GM19351 (cell line): ENCODE measurements around the gene MTCP1.
A peak's percentile ranks its signal among the peaks of the same experiment; 100 is the strongest.

Experiments
- ATAC-seq: cut with Tn5 transposase; IDR thresholded peaks from one replicate; pipeline ENCODE4 v1.9.1; 2021; ENCODE audit warnings: mild to moderate bottlenecking, moderate library complexity; ENCODE audit not compliant: unreplicated experiment

The MTCP1 gene

DNA sequence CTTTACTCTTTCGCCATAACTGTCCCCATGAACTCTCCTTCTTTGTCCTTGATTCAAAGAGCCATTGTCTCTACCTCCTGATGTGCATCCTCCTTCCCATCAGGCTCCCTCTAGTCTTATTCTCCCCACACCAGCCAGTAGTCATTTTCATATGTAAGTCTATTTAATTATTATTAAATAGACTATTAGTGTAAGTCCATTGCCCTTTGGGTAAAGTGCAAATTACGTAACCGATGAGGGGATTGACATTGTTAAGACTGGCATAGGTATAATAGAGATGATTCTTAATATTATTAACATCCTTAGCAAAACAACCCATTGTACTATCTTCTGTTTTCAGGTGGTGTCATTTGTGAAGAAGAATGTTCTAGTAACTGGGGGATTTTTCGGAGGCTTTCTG, 16.7 kb downstream of the MTCP1 start:
- no peak for ATAC-seq

DNA sequence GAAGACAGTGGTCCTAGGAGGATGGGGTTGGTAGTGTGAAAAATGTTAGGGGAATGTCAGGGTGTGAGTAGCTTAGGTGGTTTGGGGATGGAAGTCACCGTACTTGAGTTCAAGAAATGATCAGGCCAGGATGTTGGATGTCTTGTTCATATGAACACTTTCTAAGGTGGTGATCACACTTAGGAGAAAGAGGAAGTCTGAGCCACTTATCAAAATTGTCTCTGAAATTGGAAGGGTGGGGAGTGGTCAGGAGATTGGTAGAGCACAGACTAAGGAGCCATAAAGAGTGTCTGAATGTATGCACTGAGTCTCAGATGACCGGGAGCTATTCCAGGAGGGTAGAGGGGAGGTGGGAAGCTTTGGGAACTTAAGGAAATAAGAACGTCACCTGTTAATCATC, 17.3 kb downstream of the MTCP1 start:
- no peak for ATAC-seq

DNA sequence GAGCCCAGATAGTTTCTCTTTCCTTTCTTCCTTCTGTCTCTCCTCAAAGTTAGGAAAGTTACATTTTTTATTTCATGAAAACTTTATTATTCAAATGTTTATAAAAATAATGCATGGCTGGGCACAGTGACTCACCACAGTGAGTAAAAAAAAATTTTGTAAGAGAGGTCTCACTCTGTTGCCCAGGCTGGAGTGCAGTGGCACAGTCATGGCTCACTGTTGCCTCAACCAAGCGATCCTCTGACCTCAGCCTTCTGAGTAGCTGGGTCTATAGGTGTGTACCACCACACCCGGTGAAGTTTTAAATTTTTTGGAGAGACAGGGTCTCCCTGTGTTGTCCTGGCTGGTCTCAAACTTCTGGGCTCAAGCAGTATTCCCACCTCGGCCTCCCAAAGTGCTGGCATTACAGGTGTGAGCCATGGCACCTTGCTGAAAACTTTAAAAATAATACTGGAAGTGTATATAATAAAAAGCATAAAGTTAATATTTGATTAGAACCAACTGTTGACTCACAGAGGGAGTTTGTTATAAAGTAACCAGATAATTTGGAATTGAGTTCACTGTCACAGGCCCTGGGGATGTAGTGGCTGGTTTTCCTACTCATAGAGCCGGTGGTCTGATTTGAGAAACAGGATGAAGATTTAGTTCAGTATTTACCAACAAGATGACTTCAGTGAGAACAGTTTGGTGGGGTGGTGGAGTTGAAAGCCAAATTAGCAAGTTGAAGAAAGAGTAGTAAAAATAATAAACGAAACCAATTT, 18.0 kb downstream of the MTCP1 start:
- ATAC-seq = no peak

DNA sequence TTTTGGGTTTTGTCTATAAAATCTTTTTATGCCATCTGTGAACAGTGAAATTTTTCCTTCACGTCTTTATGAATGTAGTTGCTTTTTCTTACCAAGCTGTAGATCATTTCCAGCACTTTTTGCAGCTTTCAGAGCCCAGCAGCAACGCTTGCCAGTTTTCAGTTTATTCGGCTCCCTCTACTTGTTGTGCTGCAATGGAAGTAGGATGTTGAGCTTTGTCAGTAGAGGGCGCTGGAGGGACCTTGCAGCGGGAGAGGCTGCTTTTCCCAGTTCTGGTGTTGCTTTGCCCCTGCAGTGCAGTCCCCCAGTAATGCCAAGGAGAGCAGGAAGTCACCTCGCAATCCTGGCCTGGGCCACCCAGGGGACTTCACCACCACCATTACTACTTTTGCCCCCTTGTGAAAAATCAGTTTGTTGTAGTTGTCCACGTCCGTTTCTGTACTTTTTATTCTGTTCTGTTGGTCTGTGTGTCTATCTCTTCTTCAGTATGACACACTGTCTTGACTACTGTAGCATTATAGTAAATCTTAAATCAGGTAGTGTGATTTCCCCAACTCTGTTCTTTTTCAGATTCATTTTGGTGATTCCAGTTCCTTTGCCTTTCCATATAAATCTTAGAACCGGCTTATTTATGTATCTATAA, 21.8 kb downstream of the MTCP1 start:
- peak; percentile 57 for ATAC-seq

DNA sequence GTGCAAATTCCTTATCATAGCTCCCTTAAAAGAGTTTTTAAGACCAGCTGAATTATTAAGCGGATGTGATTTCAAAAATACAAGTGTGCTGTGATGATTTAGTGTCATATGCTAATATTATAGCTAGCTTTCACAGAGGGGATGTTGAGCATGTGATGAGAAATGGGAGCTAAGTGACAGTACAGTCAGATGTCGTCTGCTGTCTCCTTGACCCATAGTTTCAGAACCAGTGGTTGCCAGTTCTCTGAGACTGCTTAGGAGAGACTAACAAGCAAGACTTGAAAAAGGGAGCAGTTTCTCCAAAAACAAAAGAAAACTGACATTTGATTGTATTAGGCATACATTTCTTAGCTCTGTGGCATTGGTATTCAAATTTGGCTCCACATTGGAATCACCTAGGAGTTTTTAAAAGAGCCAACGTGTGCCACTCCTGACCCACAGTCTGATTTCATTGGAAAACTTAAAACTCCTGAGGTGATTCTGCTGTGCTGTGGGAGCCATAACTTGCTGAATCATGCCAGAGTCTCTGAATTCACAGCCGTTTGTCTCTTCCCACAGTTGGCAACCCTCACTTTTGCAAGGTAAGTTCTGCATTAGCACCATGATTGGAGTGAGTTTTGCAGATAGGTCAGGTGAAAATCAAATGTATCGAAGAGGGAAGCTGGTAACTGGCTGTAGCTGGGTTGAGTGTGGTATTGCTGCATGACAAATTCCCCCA, 24.0 kb downstream of the MTCP1 start:
- ATAC-seq = no peak

DNA sequence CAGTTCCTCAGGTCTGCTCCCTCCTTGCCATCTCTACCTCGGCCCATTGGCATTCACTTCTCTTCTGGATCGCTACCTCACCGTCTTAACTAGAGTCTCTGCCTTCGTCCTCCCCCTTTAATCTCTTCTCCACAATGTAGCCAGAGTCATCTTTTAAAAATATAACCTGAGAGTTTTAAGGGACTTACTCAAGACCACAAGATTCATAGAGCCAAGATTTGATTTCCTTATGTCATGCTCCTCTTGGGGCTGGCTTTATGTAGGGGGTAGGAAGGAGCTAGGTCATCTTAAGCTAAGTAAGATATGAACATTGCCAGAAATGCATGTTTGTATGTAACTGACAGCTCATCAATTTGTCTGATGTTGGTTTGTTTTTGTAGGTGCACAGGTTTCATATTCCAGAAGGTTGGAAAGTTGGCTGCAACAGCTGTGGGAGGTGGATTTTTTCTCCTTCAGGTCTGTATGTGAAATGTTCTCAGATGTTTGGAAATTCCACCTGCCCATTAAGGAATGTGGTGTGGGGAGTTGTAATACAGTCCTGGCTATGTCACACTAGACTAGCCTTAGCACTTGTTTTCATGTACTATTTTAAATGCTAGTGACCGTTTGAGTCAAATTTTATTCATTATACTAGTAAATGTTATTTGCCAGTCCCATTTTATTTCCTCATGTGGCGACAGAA, 24.7 kb downstream of the MTCP1 start:
- ATAC-seq = no peak

DNA sequence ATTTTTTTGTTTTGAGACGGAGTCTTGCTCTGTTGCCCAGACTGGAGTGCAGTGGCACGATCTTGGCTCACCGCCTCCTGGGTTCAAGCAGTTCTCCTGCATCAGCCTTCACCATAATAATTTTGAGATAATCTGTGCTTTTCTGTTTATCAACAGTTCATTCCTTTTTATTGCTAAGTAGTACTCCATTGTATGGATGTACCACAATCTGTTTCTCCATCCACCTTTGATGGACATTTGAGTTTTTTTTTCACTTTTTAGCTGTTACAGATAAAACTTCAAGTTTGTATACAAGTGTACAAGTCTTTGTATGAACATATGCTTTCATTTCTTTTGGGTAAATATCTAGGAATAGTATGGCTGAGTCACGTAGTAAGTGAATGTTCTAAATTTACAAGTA, 35.2 kb downstream of the MTCP1 start:
- no peak for ATAC-seq

DNA sequence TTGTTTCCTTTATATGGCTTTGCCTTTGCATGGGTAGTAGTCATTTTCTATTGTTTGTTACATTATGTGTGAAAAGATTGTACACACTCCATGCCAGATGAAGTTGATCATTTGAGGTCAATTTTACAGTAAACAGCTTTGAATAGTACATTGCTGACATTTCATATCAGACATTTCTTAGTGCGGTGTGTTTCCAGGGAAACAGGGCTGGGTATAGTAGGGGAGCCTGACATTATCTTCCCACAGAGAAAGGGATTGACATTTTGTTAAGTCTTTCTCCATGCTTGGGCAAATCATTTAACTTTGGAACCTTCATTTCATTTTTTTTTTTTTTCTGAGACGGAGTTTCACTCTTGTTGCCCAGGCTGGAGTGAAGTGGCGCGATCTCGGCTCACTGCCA, 39.3 kb downstream of the MTCP1 start:
- ATAC-seq = no peak

DNA sequence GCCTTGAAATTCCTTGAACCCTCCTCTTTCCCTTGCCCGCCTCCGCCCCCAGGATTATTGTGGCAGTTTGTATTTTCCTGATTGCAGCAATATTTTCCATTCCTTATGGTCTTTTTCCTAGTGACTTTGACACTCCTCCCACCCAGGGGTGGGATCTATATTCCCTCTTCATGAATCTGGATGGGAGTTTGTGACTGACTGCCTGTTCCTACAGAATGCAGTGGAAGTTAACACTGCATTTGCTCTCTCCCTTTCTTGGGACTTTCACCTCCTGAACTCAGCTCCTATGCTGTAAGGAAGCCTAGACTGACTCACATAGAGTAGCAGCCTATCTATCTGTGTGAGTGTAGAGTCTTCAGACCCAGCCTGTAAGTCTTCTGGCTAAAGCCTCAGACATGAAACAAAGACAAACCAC, 42.1 kb downstream of the MTCP1 start:
- no peak for ATAC-seq

DNA sequence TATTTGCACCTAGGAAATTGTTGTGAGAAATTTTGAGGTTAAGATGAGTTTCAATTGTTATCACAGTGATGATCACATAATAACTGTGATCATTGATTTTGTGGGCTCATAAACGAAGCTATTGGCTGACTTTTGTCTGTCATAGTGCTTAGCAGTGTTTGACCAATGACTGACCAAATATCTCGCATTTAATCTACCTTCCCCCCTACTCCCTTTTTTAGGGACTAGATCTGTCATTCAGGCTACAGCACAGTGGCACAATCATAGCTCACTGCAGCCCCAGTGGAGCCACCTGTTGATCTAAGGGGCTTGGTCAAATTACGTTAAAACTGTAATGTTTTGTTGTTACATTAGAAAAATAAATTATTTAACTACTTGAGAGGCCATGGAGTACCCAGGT, 42.8 kb downstream of the MTCP1 start:
- no peak for ATAC-seq

DNA sequence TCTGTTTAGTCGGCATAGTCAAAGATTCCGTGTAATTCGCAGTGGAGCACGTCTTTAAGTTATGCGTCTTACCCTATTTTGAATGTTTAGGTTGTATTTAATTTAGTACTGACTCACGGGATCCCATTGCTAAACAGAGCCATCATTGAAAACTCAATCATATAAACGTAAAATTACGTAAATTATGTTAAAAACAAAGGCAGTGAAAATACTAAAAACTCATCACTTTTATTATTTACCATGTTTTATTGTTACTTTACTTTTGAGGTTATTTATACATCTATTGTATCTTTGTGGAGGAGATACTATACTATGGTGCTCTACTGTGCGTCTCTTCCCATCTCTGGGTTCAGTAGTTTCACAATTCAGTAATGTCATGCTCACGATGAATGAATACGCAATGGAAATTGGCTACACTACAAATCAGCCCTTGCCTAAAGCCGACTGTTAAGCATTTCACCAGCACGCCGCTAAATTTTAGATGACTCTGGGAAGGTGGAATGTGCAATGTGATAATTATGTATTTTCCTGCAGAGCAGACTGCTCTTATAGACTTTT, 43.3 kb downstream of the MTCP1 start:
- ATAC-seq = no peak

DNA sequence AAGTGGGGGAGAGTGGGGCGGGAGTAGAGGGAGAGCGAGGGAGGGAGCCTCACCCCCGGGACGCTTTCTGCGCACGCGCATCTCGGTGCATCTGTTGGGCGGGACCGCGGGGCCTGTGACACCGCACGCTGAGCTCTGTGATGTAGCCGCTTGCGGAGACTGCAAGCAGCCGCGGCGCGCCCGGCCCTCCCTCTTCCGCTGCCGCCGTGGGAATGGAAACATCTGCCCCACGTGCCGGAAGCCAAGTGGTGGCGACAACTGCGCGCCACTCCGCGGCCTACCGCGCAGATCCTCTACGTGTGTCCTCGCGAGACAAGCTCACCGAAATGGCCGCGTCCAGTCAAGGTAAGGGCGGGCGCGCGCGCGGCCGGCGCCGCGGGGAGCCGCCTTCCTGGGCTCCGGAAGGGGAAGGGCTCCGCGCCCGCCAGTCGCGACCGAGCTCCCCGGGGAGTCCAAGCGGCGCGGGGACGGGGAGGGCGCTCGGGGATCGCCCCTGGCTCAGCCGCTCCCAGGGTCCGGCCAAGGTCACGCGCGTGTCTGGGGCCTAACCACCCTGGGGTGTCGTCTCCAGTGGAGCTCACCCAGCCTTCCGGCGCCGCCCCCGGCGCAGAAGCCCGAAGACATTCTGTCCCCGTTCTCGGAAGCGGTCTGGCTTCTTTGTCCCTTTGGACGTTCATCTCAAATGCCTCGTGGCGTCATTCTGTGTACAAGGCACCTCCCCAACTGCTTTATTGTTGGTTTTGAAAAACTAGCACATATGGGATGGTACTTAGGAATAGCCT, 44.0 kb downstream of the MTCP1 start, which contains the start of gene FUNDC2:
Gene FUNDC2 (plus strand): TSS at position 118 of the 782 bp plus-strand sequence. CDS start 95 bp downstream, at position 213.
- peak; percentile 82 for ATAC-seq

DNA sequence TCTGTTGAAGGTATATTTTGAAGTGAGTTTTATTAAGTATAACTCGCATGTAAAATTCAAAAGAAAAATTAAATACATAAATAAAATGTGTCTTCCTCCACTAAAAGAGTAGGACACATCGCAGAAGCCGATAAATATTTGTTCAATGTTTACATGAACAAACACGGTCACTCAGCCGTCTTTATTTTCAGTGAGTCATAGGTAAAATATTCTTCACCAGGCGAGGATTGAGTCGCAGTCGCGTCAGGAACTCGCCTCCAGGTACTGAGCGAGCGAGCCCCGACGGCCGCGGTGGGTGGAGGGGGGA, 44.6 kb downstream of the MTCP1 start:
- no peak for ATAC-seq

DNA sequence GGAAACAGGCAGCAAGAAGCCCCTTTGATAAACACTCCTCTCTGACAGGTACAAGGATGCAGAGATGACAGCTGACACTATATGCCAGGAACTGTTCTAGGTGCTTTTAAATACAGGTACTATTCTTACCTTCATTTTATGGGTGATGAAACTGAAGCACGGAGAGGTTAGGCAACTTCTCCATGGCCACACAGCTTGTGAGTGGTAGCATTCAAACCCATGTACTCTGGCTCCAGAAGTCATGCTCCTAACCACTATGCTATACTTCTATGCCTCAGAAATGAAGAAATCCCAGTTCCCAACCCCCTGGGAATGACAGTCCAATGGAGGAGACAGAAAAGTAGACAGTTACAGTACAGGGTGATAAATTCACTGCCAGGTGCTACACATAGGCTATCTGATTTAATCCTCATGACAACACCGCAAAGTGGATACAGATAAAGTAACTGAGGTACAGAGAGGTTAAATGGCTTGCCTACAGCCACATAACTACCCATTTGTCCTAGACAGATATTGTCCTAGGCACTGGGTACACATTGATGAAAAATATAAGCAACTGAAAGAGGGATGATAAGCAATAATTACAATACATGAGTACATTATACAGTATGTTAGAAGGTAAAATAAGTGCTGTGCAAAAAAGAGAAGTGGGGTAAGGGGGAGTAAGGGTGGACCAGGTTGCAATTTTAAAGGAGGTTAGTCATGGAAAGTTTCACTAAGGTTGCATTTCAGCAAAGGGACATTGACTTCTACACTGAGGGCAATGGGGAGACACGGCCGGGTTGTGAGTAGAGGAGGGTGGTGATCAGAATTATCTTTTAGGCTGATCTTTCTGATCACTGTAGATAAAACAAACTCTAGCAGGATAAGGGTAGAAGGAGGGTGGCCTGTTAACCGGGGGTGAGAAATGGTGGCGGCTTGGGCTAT, 46.8 kb downstream of the MTCP1 start:
- no peak for ATAC-seq

DNA sequence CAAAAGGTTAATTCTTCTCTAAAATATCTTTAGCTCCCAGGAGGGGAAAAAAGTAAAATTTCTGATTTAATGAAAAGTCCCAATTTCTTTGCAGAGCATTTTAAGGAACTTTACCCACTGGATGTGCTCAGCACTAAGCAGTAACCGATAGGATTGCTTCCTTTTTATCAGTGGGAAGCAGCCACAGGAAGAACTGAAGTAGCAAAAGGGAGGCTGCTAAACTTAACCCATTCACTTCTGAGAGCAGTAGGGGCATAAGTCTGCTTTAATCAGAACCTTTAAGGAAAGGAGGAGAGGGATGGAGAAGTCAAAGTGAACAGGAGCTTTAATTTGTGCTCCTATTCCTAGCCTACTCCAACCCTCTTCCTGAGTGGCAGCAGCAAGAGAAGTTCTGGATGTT, 48.4 kb downstream of the MTCP1 start, which contains the start of gene F8:
Gene F8 (minus strand): TSS at position 139 of the 400 bp plus-strand sequence. CDS start 171 bp downstream, outside the sequence.
- no peak for ATAC-seq

DNA sequence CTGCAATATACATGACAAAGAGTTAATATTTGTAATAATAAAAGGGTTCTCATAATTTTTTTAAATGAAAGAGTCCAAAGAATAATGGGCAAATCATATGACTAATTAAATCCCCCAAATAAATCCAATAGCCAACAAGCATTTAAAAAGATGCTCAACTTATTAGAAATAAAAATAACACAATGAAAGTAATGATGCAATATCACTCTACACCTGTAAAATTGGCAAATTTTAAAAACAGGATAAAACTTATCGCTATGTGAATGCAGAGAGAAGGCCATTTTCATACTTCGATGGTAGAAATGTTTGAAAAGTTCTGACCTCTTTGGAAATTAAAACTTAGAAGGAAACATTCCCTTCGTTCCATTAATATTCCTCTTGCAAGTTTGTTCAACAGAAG, 50.3 kb downstream of the MTCP1 start:
- no peak for ATAC-seq
